ENCODE measurements around the gene DYNLT2B. TPM values are rescaled to one million over a fixed set of nuclear protein-coding genes. Genes with fewer than 3 reads are reported as not detected.
A peak's percentile ranks its signal among the peaks of the same experiment; 100 is the strongest.
"Not testable (repeated sequence)": the region's sequence is repeated elsewhere in the genome, so short reads cannot be mapped to it uniquely, and the experiment has no call there.

The DYNLT2B gene
- 15.7 and 28.2 TPM in 2 replicates for total RNA-seq

GRCh38 chr3:196317687-196318467 is at the start of gene DYNLT2B:
Gene DYNLT2B, minus strand, starts transcription at chr3:196318240. Its CDS starts 88 bp downstream, at chr3:196318152.
- H3K36me3 ChIP-seq (ENCODE audit: control insufficient read depth, insufficient read depth, low read length) = no peaks in the 10 kb centered on the region
- peak; percentile 57 for DNase-seq (ENCODE audit: low read depth)
- H3K4me3 ChIP-seq (ENCODE audit: low read depth, low read length) = peak within 1 kb of the TSS; percentile 79
- TF ChIP-seq CTCF (IDR thresholded peaks at IDR 0.05; ENCODE audit: insufficient read depth, low read length, poor library complexity, severe bottlenecking) = no peak
- H3K27me3 ChIP-seq (ENCODE audit: control insufficient read depth, insufficient read depth, low read length) = no peaks in the 10 kb centered on the region

- no peak for TF ChIP-seq CTCF (IDR thresholded peaks at IDR 0.05; ENCODE audit: insufficient read depth, low read length, poor library complexity, severe bottlenecking)
- Histone ChIP-seq H3K36me3 (ENCODE audit: control insufficient read depth, insufficient read depth, low read length) (no peaks in the 10 kb centered on the region), H3K4me3 (ENCODE audit: low read depth, low read length) (no peak overlapping the region), H3K27me3 (ENCODE audit: control insufficient read depth, insufficient read depth, low read length) (no peaks in the 10 kb centered on the region)
- DNase-seq (ENCODE audit: low read depth) = no peak
Observed at GRCh38 chr3:196365736-196366135, 47.7 kb upstream of the DYNLT2B start.

- H3K36me3 ChIP-seq (ENCODE audit: control insufficient read depth, insufficient read depth, low read length) = peaks cover 1% of the 10 kb centered on the region
Observed at GRCh38 chr3:196360586-196360985, 42.5 kb upstream of the DYNLT2B start.

GRCh38 chr3:196358540-196358939 is 40.5 kb upstream of the DYNLT2B start:
- DNase-seq (ENCODE audit: low read depth); H3K36me3 ChIP-seq (ENCODE audit: control insufficient read depth, insufficient read depth, low read length); H3K27me3 ChIP-seq (ENCODE audit: control insufficient read depth, insufficient read depth, low read length); H3K4me3 ChIP-seq (ENCODE audit: low read depth, low read length): not testable (repeated sequence)

More at GRCh38 chr3:196360586-196360985, 42.5 kb upstream of the DYNLT2B start:
- DNase-seq (ENCODE audit: low read depth) = no peak
- Histone ChIP-seq H3K27me3 (ENCODE audit: control insufficient read depth, insufficient read depth, low read length) (no peaks in the 10 kb centered on the region), H3K4me3 (ENCODE audit: low read depth, low read length) (no peak overlapping the region)
- TF ChIP-seq CTCF (IDR thresholded peaks at IDR 0.05; ENCODE audit: insufficient read depth, low read length, poor library complexity, severe bottlenecking) = no peak

GRCh38 chr3:196357905-196358304 is 39.9 kb upstream of the DYNLT2B start:
- Histone ChIP-seq H3K36me3 (ENCODE audit: control insufficient read depth, insufficient read depth, low read length) (peaks cover 1% of the 10 kb centered on the region), H3K4me3 (ENCODE audit: low read depth, low read length) (no peak overlapping the region), H3K27me3 (ENCODE audit: control insufficient read depth, insufficient read depth, low read length) (no peaks in the 10 kb centered on the region)
- no peak for TF ChIP-seq CTCF (IDR thresholded peaks at IDR 0.05; ENCODE audit: insufficient read depth, low read length, poor library complexity, severe bottlenecking)
- DNase-seq (ENCODE audit: low read depth) = no peak

GRCh38 chr3:196356556-196356955 is 38.5 kb upstream of the DYNLT2B start:
- TF ChIP-seq CTCF (IDR thresholded peaks at IDR 0.05; ENCODE audit: insufficient read depth, low read length, poor library complexity, severe bottlenecking) = no peak
- Histone ChIP-seq H3K27me3 (ENCODE audit: control insufficient read depth, insufficient read depth, low read length) (no peaks in the 10 kb centered on the region), H3K36me3 (ENCODE audit: control insufficient read depth, insufficient read depth, low read length) (peaks cover 1% of the 10 kb centered on the region), H3K4me3 (ENCODE audit: low read depth, low read length) (no peak overlapping the region)
- DNase-seq (ENCODE audit: low read depth) = no peak

Data from kidney epithelial cell (primary cell).